Hematopoietic multipotent progenitor cell treated with erythropoietin and hydrocortisone succinate and interleukin-3 and kit ligand, for 4 days (in vitro differentiated cells): Measurements from ENCODE around the gene CCR7.
"Not testable (repeated sequence)": the region's sequence is repeated elsewhere in the genome, so short reads cannot be mapped to it uniquely, and the experiment has no call there.

Experiments
- DNase-seq: peaks from one replicate; pipeline ENCODE4 v3.0.0-alpha.2; 2015

CCR7 gene

GRCh38 chr17:40548982-40549685, 16.1 kb downstream of the CCR7 start:
- no peak for DNase-seq

GRCh38 chr17:40548491-40548981, 16.7 kb downstream of the CCR7 start:
- no peak for DNase-seq

GRCh38 chr17:40547785-40548478, 17.3 kb downstream of the CCR7 start:
- no peak for DNase-seq

GRCh38 chr17:40547079-40547784, 18.0 kb downstream of the CCR7 start:
- peak; percentile 83 for DNase-seq

- not testable (repeated sequence) for DNase-seq
Observed at GRCh38 chr17:40546497-40546896, 18.8 kb downstream of the CCR7 start.

- no peak for DNase-seq
Observed at GRCh38 chr17:40545660-40546059, 19.6 kb downstream of the CCR7 start.

GRCh38 chr17:40542558-40543411, 22.5 kb downstream of the CCR7 start:
- no peak for DNase-seq

GRCh38 chr17:40541873-40542557, 23.3 kb downstream of the CCR7 start:
- no peak for DNase-seq

- DNase-seq, result no peak
Observed at GRCh38 chr17:40541060-40541872, 24.0 kb downstream of the CCR7 start.

- no peak for DNase-seq
Observed at GRCh38 chr17:40540448-40540847, 24.8 kb downstream of the CCR7 start.

- DNase-seq, result no peak
Observed at GRCh38 chr17:40539711-40540411, 25.4 kb downstream of the CCR7 start.

GRCh38 chr17:40538936-40539705, 26.2 kb downstream of the CCR7 start:
- DNase-seq, result no peak

- no peak for DNase-seq
Observed at GRCh38 chr17:40538019-40538935, 27.0 kb downstream of the CCR7 start.

GRCh38 chr17:40536295-40537171, 28.7 kb downstream of the CCR7 start:
- DNase-seq, result no peak

- no peak for DNase-seq
Observed at GRCh38 chr17:40535924-40536294, 29.4 kb downstream of the CCR7 start.

- DNase-seq, result no peak
Observed at GRCh38 chr17:40535438-40535837, 29.8 kb downstream of the CCR7 start.

- no peak for DNase-seq
Observed at GRCh38 chr17:40534371-40535189, 30.7 kb downstream of the CCR7 start.
